ENCODE results near the gene FLCN.

FLCN gene

GRCh38 chr17:17235212-17236174 is 1.5 kb downstream of the FLCN start:
- no peak for DNase-seq

GRCh38 chr17:17232303-17232621 is 4.7 kb downstream of the FLCN start:
- DNase-seq: no peak

- no peak for DNase-seq
Observed at GRCh38 chr17:17231621-17232302, 5.2 kb downstream of the FLCN start.

GRCh38 chr17:17229416-17230384 is 7.3 kb downstream of the FLCN start:
- no peak for DNase-seq

GRCh38 chr17:17228521-17229279 is 8.3 kb downstream of the FLCN start:
- no peak for DNase-seq

GRCh38 chr17:17227608-17228520 is 9.1 kb downstream of the FLCN start:
- DNase-seq: no peak

GRCh38 chr17:17226451-17227265 is 10.3 kb downstream of the FLCN start:
- no peak for DNase-seq

- DNase-seq: no peak
Observed at GRCh38 chr17:17225901-17226300, 11.1 kb downstream of the FLCN start.

- DNase-seq: no peak
Observed at GRCh38 chr17:17224137-17224536, 12.8 kb downstream of the FLCN start.

GRCh38 chr17:17223736-17224135 is 13.2 kb downstream of the FLCN start:
- DNase-seq: no peak

- DNase-seq: no peak
Observed at GRCh38 chr17:17221329-17221728, 15.6 kb downstream of the FLCN start.

- DNase-seq: no peak
Observed at GRCh38 chr17:17220529-17220928, 16.4 kb downstream of the FLCN start.

- DNase-seq: no peak
Observed at GRCh38 chr17:17217995-17218394, 19.0 kb downstream of the FLCN start.

- peak in 1 of 2 experiments; percentile 29 for DNase-seq
Observed at GRCh38 chr17:17216776-17217175, 20.2 kb downstream of the FLCN start.

GRCh38 chr17:17216236-17216635 is 20.7 kb downstream of the FLCN start:
- DNase-seq: no peak

GRCh38 chr17:17215575-17215974 is 21.4 kb downstream of the FLCN start:
- DNase-seq: no peak

GRCh38 chr17:17214646-17215436 is 22.1 kb downstream of the FLCN start:
- DNase-seq: no peak

GRCh38 chr17:17213775-17214174 is 23.2 kb downstream of the FLCN start:
- DNase-seq: no peak

GRCh38 chr17:17207998-17208397 is 29.0 kb downstream of the FLCN start:
- no peak for DNase-seq
